ENCODE measurements around the gene CXCL11.

DNA sequence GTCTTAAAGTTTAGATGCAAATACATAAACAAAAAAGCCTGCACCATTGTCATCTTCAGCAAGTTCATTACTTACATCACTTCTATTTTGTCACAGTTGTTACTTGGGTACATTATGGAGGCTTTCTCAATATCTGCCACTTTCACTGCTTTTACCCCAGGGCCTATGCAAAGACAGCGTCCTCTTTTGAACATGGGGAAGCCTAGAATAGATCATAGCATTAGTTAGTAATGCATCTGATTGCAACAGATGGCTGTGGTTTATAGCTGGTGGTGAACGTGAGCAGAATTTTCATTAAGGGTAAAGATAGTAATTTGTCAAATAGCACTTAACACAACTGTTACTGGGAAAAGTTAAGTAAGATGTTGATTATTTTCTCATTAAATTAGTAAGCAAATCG lies 729 bp downstream of the CXCL11 start:
- TF ChIP-seq, protein P1, sequence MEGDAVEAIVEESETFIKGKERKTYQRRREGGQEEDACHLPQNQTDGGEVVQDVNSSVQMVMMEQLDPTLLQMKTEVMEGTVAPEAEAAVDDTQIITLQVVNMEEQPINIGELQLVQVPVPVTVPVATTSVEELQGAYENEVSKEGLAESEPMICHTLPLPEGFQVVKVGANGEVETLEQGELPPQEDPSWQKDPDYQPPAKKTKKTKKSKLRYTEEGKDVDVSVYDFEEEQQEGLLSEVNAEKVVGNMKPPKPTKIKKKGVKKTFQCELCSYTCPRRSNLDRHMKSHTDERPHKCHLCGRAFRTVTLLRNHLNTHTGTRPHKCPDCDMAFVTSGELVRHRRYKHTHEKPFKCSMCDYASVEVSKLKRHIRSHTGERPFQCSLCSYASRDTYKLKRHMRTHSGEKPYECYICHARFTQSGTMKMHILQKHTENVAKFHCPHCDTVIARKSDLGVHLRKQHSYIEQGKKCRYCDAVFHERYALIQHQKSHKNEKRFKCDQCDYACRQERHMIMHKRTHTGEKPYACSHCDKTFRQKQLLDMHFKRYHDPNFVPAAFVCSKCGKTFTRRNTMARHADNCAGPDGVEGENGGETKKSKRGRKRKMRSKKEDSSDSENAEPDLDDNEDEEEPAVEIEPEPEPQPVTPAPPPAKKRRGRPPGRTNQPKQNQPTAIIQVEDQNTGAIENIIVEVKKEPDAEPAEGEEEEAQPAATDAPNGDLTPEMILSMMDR (IDR thresholded peaks at IDR 0.05; ENCODE audit: low read depth, low read length), result no peak
- no peak for TF ChIP-seq EZH2phosphoT487 (IDR thresholded peaks at IDR 0.05; ENCODE audit: low read depth)
